Kidney epithelial cell (primary cell): Measurements from ENCODE around the gene IFNLR1. TPM values are rescaled to one million over a fixed set of nuclear protein-coding genes. Genes with fewer than 3 reads are reported as not detected.

Experiments used
- DNase-seq: peaks from one replicate; pipeline ENCODE4 v3.0.0-alpha.2; 2010; ENCODE audit warnings: low read depth
- H3K27me3 ChIP-seq: 2 replicates; pipeline ENCODE4 v1.6.0; 2011; ENCODE audit warnings: low read length; ENCODE audit not compliant: control insufficient read depth, insufficient read depth
- H3K36me3 ChIP-seq: 2 replicates; pipeline ENCODE4 v1.5.1; 2011; ENCODE audit warnings: low read length; ENCODE audit not compliant: control insufficient read depth, insufficient read depth
- H3K4me3 ChIP-seq: 2 replicates; pipeline ENCODE4 v1.5.1; 2011; ENCODE audit warnings: low read depth, mild to moderate bottlenecking, control low read depth, low read length
- CTCF ChIP-seq: IDR thresholded peaks from 2 replicates; pipeline ENCODE4 v1.5.1; 2011; ENCODE audit warnings: mild to moderate bottlenecking, moderate library complexity, low read length, control low read depth, inconsistent platforms; ENCODE audit not compliant: insufficient read depth, poor library complexity, severe bottlenecking
- total RNA-seq: library from RNA; depleted of rRNA; stranded (reverse); fragments of >200 nt; gene quantifications from 2 replicates; pipeline ENCODE4 v1.2.3, GENCODE V29; 2015

IFNLR1 gene
- total RNA-seq, 1 donor from 2014 or later: 6.7 TPM

- peaks cover 3% of the 10 kb centered on the region for H3K27me3 ChIP-seq
- no peak for TF ChIP-seq CTCF
- DNase-seq: no peak
- no peak overlapping the region for H3K4me3 ChIP-seq
- no peaks in the 10 kb centered on the region for H3K36me3 ChIP-seq
Observed at GRCh38 chr1:24134376-24134775, 52.7 kb downstream of the IFNLR1 start.

- no peak for TF ChIP-seq CTCF
- Histone ChIP-seq H3K27me3 (peaks cover 3% of the 10 kb centered on the region), H3K4me3 (no peak overlapping the region), H3K36me3 (no peaks in the 10 kb centered on the region)
- DNase-seq: no peak
Observed at GRCh38 chr1:24133819-24134218, 53.3 kb downstream of the IFNLR1 start.

GRCh38 chr1:24130385-24130784 lies 56.7 kb downstream of the IFNLR1 start:
- TF ChIP-seq CTCF: no peak
- H3K4me3 ChIP-seq: no peak overlapping the region
- H3K36me3 ChIP-seq: no peaks in the 10 kb centered on the region
- DNase-seq: no peak
- no peaks in the 10 kb centered on the region for H3K27me3 ChIP-seq

- no peak for TF ChIP-seq CTCF
- H3K36me3 ChIP-seq: no peaks in the 10 kb centered on the region
- no peaks in the 10 kb centered on the region for H3K27me3 ChIP-seq
Observed at GRCh38 chr1:24127801-24128363, 59.2 kb downstream of the IFNLR1 start.

GRCh38 chr1:24127134-24127800 lies 59.8 kb downstream of the IFNLR1 start:
- no peak for TF ChIP-seq CTCF
- H3K4me3 ChIP-seq: no peak overlapping the region
- H3K27me3 ChIP-seq: no peaks in the 10 kb centered on the region
- DNase-seq: no peak
- no peaks in the 10 kb centered on the region for H3K36me3 ChIP-seq

More at GRCh38 chr1:24127801-24128363, 59.2 kb downstream of the IFNLR1 start:
- no peak overlapping the region for H3K4me3 ChIP-seq
- no peak for DNase-seq

- no peak for TF ChIP-seq CTCF
- Histone ChIP-seq H3K4me3 (no peak overlapping the region), H3K27me3 (no peaks in the 10 kb centered on the region), H3K36me3 (no peaks in the 10 kb centered on the region)
- DNase-seq: no peak
Observed at GRCh38 chr1:24126672-24127023, 60.4 kb downstream of the IFNLR1 start.
